Transverse colon (tissue), 4 donors: ENCODE measurements around the gene TOR4A. TPM values are rescaled to one million over a fixed set of nuclear protein-coding genes. Genes with fewer than 3 reads are reported as not detected.

Experiments
- DNase-seq: peaks from one replicate; pipeline ENCODE4 v3.0.0-alpha.2; 2019
- H3K27ac ChIP-seq, 4 donors: fragments of 200-600 bp; sonication (generic); 2 replicates each; pipeline ENCODE4 v1.5.1; 2016 to 2018; ENCODE audit warnings: inconsistent platforms in 4 of 4
- H3K27me3 ChIP-seq: fragments of 200-600 bp; sonication (generic); 2 replicates; pipeline ENCODE4 v1.5.1; 2017; ENCODE audit warnings: inconsistent platforms
- H3K36me3 ChIP-seq, 4 donors: fragments of 200-600 bp; sonication (generic); 2 replicates each; pipeline ENCODE4 v1.5.1; 2017 to 2019; ENCODE audit warnings: inconsistent platforms in 4 of 4
- H3K4me1 ChIP-seq, 4 donors: fragments of 200-600 bp; sonication (generic); 2 replicates each; pipeline ENCODE4 v1.5.1; 2017 to 2020; ENCODE audit warnings: inconsistent platforms in 4 of 4
- H3K4me3 ChIP-seq, 4 donors: fragments of 200-600 bp; sonication (generic); 1 replicate in 1 of 4; 2 replicates in 3 of 4; pipeline versions ENCODE4 v1.5.1 to v1.6.1; 2017 to 2019; ENCODE audit warnings: inconsistent platforms in 4 of 4
- H3K9me3 ChIP-seq, 2 donors: fragments of 200-600 bp; sonication (generic); 2 replicates each; pipeline ENCODE4 v1.5.1; 2017 to 2019; ENCODE audit warnings: inconsistent platforms in 2 of 2
- CTCF ChIP-seq, 5 experiments: fragments of 200-600 bp in 3 of 5; fragments of 450-650 bp in 2 of 5; sonication (generic) in 3 of 5; IDR thresholded peaks; 1 replicate in 2 of 5; 2 replicates in 3 of 5; pipeline ENCODE4 v1.5.1; 2016 to 2017; ENCODE audit warnings: antibody characterized with exemption in 5 of 5, inconsistent platforms in 3 of 5, mild to moderate bottlenecking in 2 of 5, moderate library complexity in 1 of 5
- EP300 ChIP-seq: sonication (generic); formaldehyde crosslinking; IDR thresholded peaks from one replicate; pipeline ENCODE4 v1.6.1; 2017; ENCODE audit warnings: antibody characterized with exemption, low read depth
- POLR2A ChIP-seq: fragments of 450-650 bp; IDR thresholded peaks from one replicate; pipeline ENCODE4 v1.6.1; 2016; ENCODE audit warnings: antibody characterized with exemption, mild to moderate bottlenecking, moderate library complexity
- POLR2AphosphoS5 ChIP-seq, 3 donors: sonication (generic); formaldehyde crosslinking; IDR thresholded peaks; one replicate each; pipeline ENCODE4 v1.6.1; 2016; ENCODE audit warnings: antibody characterized with exemption in 3 of 3
- WGBS, 2 donors: methylation state at CpG; one replicate each; pipeline ENCODE4 v1.1.5; 2018; ENCODE audit warnings: low coverage in 1 of 2; 5-methylcytosine and 5-hydroxymethylcytosine counted together
- in situ Hi-C, 4 donors: fragments of 200-750 bp; cut with MboI; loops; one replicate each; pipeline versions ENCODE4 v1.15.0 to v1.15.1; 2017; ENCODE audit warnings: low sequenced_read_pairs in 3 of 4, low pct_ligation_motif_present in 1 of 4, low pct_unique_long_range_greater_than_20kb in 1 of 4
- intact Hi-C: fragments of 100-400 bp; cut with DNase I; formaldehyde crosslinking; loops from one replicate; pipeline ENCODE4 v1.15.1; 2023; ENCODE audit warnings: low total_unique reads
- total RNA-seq, 4 donors: library from RNA; depleted of rRNA; stranded (reverse); fragments of >200 nt; gene quantifications; one replicate each; pipeline ENCODE4 v1.1.0, GENCODE V29; 2016

Gene TOR4A
- total RNA-seq, 4 donors from 2014 or later = 49.2 to 121 (median 71.7) TPM

GRCh38 chr9:137245450-137246421 is 31.8 kb upstream of the TOR4A start:
- no peak for DNase-seq
- Histone ChIP-seq H3K27ac (no peak overlapping the region), H3K4me1 (peaks cover 11 to 22% (median 16%) of the 10 kb centered on the region in 4 donors), H3K27me3 (no peaks in the 10 kb centered on the region), H3K36me3 (peaks cover 0 to 5% (median 0%) of the 10 kb centered on the region in 4 donors), H3K9me3 (no peaks in the 10 kb centered on the region), H3K4me3 (no peak overlapping the region)
- WGBS, 2 donors = 94% methylated on average over 25 of the region's 25 CpGs; no CpG with 5 or more reads in 1 of the 2 donors
- intact Hi-C loops = no loop called here
- in situ Hi-C loops = no loop called here
- TF ChIP-seq CTCF (IDR thresholded peaks at IDR 0.05) (no peak), EP300 (no peak), POLR2A (no peak), POLR2AphosphoS5 (IDR thresholded peaks at IDR 0.05) (no peak)

GRCh38 chr9:137247135-137247915 is 30.2 kb upstream of the TOR4A start:
- no peak for DNase-seq
- Histone ChIP-seq H3K27me3 (no peaks in the 10 kb centered on the region), H3K4me1 (peaks cover 7 to 15% (median 12%) of the 10 kb centered on the region in 4 donors), H3K9me3 (no peaks in the 10 kb centered on the region), H3K36me3 (peaks cover 0 to 5% (median 0%) of the 10 kb centered on the region in 4 donors), H3K4me3 (no peak overlapping the region), H3K27ac (no peak overlapping the region)
- intact Hi-C loops = no loop called here
- 76 to 80% methylated on average over 2 to 20 of the region's 20 CpGs for WGBS, 2 donors
- in situ Hi-C loops = no loop called here
- TF ChIP-seq EP300 (no peak), POLR2A (no peak), CTCF (IDR thresholded peaks at IDR 0.05) (no peak), POLR2AphosphoS5 (IDR thresholded peaks at IDR 0.05) (no peak)

DNA sequence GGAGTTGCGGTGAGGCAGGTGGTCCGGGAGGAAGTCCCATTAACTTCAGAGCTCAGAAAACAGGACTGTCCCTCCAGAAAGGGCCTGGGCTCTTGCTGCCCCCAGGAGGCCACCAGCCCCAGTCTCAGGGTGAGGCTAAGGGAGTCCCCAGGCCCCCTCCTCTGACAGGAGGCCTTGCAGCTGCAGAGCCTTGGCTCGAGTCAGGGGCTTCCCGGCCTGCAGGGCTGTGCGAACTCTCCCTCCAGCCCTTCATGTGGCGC is 29.7 kb upstream of the TOR4A start:
- intact Hi-C loops = no loop called here
- H3K27ac ChIP-seq = no peak overlapping the region
- DNase-seq = no peak
- peaks cover 0 to 2% (median 0%) of the 10 kb centered on the region in 4 donors for H3K36me3 ChIP-seq
- H3K9me3 ChIP-seq = no peaks in the 10 kb centered on the region
- 96% methylated on average over 6 of the region's 6 CpGs; no CpG with 5 or more reads in 1 of the 2 donors for WGBS, 2 donors
- H3K4me3 ChIP-seq = no peak overlapping the region
- in situ Hi-C loops = no loop called here
- no peaks in the 10 kb centered on the region for H3K27me3 ChIP-seq
- TF ChIP-seq POLR2AphosphoS5 (IDR thresholded peaks at IDR 0.05) = no peak
- TF ChIP-seq EP300 = no peak
- no peak for TF ChIP-seq POLR2A
- TF ChIP-seq CTCF (IDR thresholded peaks at IDR 0.05) = no peak
- H3K4me1 ChIP-seq = peaks cover 2 to 14% (median 7%) of the 10 kb centered on the region in 4 donors
